ENCODE measurements around the gene PSD.

PSD gene

DNA sequence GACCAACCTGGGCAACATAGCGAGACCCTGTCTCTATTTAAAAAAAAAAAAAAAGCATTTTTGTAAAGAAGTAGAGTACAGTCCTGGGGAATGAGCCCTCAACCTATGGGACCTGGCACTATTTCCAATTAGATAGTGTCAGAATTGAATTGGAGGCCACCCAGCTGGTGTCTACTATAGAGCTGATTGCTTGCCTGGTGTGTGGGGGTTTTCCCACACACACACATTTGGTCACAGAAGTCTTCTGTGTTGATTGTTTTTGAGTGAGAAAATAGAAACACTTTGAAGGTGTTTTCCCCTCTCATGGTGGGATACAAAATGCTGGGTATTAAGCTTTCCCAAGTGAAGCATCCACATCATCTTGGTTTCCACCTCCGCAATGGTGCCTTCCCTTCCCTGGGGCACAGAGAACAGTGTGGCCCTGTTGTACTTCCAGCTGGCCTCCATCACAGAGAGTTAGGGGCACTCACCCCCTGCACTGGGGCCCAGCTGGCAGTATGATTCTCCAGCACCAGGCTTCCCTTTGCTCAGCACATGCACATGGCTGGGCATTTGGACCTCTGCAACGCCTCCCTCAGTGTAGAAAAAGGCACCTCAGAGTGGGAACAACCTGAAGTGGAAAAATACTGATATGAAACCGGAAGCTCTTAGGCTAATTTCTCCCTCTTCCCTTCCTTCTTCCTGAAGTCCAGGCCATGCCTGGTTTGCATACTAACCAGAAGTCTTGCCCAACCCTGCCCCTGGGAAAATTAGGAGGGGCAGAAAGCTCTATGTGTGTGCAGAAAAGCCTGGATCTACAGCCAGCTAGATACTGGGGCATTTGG lies 33.8 kb downstream of the PSD start:
- DNase-seq (ENCODE audit: low read depth): peak; percentile 73

DNA sequence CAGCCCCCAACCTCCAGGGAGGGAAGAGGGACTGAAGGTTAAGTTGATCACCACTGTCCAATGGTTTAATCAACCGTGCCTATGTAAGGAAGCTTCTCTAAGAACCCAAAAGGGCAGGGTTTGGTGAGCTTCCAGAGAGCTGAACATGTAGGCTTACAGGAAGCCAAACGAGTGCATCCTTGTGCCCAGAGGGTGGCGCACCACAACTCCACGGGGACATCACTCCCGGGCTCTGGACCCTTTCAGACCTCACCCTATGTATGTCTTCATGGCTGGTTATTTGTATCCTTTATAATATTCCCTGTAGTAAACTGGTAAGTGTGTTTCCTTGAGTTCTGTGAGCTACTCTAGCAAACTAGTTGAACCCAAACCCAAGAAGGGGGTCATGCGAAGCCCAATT lies 34.5 kb downstream of the PSD start:
- peak; percentile 34 for DNase-seq (ENCODE audit: low read depth)

DNA sequence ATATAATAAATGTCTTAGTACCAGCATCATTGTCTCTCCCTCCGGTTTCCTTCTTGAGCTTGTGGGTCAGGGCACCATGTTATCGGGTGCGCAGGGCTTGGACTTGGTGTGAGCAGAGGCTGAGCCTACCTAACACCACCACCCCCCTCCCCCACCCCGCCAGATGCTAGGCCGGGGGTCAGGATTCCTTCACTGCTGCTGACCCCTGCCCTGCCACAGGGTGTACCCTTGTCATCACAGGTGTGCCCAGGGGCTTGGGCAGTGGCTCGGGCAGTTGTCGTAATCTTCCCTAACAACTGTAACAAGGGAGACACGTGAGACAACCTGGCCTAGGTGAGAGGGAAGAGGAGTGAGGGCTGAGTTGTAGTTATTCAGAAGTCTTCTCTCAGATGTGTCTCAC lies 35.7 kb downstream of the PSD start:
- no peak for DNase-seq (ENCODE audit: low read depth)

DNA sequence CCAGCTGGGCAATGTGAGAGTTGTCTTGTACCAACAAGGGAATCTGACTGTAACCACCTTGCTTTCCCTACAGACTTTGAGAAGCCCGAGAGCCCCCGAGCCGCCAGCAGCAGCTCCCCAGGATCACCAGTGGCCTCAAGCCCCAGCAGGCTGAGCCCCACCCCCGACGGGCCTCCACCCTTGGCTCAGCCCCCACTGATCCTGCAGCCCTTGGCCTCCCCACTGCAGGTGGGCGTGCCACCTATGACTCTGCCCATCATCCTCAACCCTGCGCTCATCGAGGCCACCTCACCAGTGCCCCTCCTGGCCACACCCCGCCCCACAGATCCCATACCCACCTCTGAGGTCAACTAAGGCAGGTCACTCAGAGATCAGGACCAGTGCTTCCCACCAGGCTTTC lies 36.6 kb downstream of the PSD start:
- DNase-seq (ENCODE audit: low read depth): no peak

GRCh38 chr10:102379383-102379782 lies 39.2 kb downstream of the PSD start:
- no peak for DNase-seq (ENCODE audit: low read depth)

- DNase-seq (ENCODE audit: low read depth): no peak
Observed at GRCh38 chr10:102376901-102377300, 41.7 kb downstream of the PSD start.

GRCh38 chr10:102375867-102376266 lies 42.7 kb downstream of the PSD start:
- DNase-seq (ENCODE audit: low read depth): no peak

DNA sequence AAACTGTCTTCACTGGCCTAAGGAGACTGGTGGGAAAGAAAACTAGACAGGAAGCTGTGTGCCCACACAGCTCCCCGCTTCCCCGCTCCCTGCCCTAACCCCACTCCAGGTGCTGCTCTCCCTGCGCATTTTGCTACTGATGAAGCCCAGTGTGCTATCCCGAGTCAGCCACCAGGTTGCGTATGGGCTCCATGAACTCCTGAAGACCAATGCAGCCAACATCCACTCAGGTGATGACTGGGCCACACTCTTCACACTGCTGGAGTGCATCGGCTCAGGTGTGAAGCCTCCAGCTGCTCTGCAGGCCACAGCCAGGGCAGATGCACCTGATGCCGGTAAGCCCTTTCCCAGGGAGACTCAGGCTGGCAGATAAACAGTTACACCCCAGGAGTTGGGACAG lies 43.3 kb downstream of the PSD start:
- DNase-seq (ENCODE audit: low read depth): no peak

DNA sequence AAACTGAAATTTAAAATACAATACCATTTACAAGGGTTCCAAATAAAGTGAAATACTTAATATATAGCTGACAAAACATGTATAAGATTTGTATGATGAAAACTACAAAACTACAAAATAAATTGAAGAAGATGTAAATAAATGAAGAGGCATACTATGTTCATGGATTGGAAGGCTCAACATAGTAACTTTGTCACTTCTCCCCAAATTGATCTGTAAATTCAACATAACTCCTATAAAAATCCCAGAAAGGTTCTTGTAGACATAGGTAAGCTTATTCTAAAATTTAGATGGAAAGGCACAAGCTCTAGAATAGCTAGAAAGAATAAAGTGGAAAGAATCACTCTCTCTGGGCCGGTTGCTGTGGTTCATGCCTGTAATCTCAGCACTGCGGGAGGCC lies 47.3 kb downstream of the PSD start:
- no peak for DNase-seq (ENCODE audit: low read depth)

- no peak for DNase-seq (ENCODE audit: low read depth)
Observed at GRCh38 chr10:102368077-102368476, 50.5 kb downstream of the PSD start.

GRCh38 chr10:102367441-102367840 lies 51.1 kb downstream of the PSD start:
- DNase-seq (ENCODE audit: low read depth): no peak

DNA sequence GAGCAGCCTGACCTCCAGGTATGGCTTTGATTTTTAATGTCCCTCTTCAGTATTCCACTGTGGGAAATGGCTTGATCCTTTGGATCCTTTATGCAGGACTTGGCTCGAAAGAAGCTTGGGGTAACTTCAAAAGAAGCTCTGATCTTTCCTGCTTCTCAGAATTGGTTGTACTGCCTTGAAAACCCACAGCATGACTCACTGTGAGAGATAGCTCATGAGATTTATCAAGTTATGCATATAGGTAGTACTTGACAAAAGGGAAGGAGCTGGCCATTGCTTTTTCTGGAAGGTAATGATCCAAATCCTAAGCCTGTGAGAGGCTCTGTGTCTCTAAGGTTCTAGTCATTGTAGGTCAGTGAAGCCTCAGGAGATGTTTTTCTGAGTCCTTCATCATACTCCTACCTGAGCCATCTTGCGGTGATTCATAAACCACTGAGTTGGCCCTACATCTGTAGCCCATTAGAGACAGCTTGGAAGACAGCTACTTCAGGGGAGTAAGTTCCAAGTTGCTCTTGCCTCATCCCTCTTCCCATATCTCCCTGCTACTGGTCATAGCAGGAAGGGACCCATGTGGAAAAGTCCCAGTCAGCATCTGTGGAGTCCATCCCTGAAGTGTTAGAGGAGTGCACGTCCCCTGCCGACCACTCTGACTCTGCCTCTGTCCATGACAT lies 59.7 kb downstream of the PSD start:
- peak; percentile 25 for DNase-seq (ENCODE audit: low read depth)

DNA sequence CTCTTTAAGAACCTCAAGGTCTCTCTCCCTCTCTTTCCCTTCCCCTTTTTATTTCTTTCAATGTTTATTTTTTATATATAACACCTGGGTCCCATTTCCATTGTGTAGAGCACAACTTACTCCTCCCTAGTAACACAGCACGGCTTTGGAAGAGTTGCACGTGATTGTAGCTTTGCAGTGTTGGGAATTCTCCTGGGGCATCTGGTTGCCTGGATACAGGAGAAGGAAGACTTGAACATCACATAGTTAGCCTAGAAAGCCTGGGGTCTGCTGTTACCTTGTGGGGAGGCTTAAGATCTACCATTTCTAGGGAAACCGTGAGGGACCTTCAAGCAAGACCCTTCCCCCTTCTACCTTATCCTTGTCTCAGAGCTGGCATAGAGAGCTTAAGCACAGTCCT lies 64.1 kb downstream of the PSD start:
- no peak for DNase-seq (ENCODE audit: low read depth)

Measured in fibroblast of gingiva (primary cell).